Measurements from ENCODE around the gene ITIH2.

DNA sequence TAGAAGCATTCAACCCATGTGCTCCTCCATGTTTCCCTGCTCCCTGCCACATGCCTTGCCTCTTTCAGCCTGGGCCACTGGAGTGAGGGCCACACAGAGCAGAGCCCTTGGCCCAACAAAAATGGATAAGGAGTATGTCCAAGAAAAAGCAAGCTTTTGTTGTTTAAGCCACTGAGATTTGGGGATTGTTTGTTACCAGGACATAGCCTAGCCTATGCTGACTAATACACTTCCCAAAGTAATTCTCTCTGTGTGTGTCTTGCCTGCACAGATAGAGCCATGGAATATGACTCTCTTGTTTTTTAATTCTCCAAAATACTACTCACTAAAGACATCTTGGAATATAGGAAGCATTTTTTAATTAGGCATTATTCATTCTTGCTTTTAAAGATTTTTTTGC, 13.5 kb upstream of the ITIH2 start:
- no peak for TF ChIP-seq EZH2 (IDR thresholded peaks at IDR 0.05)
- no peak for TF ChIP-seq POLR2AphosphoS5 (IDR thresholded peaks at IDR 0.05; ENCODE audit: low read depth, low read length)
- TF ChIP-seq CTCF (IDR thresholded peaks at IDR 0.05 in 2 of 3, conservative IDR thresholded peaks at IDR 0.05 in 1 of 3; ENCODE audit: borderline replicate concordance in 1 of 3, insufficient read depth in 1 of 3, low read depth in 2 of 3, low read length in 2 of 3): no peak
- no peak for TF ChIP-seq ATF3 (IDR thresholded peaks at IDR 0.05)
- TF ChIP-seq EGR1 (IDR thresholded peaks at IDR 0.05; ENCODE audit: low read depth): no peak
- no peak for TF ChIP-seq ZFX (IDR thresholded peaks at IDR 0.05)
- TF ChIP-seq POLR2A (IDR thresholded peaks at IDR 0.05; ENCODE audit: borderline replicate concordance, extremely low read depth, insufficient read depth, insufficient read length): no peak
- TF ChIP-seq SRF (IDR thresholded peaks at IDR 0.05; ENCODE audit: low read depth): no peak
- no peak for TF ChIP-seq JUND (IDR thresholded peaks at IDR 0.05)
- no peak for TF ChIP-seq EZH2phosphoT487 (IDR thresholded peaks at IDR 0.05; ENCODE audit: borderline replicate concordance)

All from HCT116 (cell line).